PC-3 (cell line): ENCODE results near the gene FAS.
"Not testable (repeated sequence)": the region's sequence is repeated elsewhere in the genome, so short reads cannot be mapped to it uniquely, and the experiment has no call there.

Source experiments
- EZH2phosphoT487 ChIP-seq: fragments of 300-600 bp; sonication (generic); IDR thresholded peaks from 2 replicates; pipeline ENCODE4 v1.6.1; 2018; ENCODE audit warnings: mild to moderate bottlenecking, antibody characterized with exemption, low read length, borderline replicate concordance
- TF ChIP-seq, protein P1 (sequence below): fragments of 300-600 bp; sonication (generic); conservative IDR thresholded peaks from 2 replicates; pipeline ENCODE4 v1.5.1; 2017; ENCODE audit warnings: antibody characterized with exemption, low read depth, mild to moderate bottlenecking, low read length

DNA sequence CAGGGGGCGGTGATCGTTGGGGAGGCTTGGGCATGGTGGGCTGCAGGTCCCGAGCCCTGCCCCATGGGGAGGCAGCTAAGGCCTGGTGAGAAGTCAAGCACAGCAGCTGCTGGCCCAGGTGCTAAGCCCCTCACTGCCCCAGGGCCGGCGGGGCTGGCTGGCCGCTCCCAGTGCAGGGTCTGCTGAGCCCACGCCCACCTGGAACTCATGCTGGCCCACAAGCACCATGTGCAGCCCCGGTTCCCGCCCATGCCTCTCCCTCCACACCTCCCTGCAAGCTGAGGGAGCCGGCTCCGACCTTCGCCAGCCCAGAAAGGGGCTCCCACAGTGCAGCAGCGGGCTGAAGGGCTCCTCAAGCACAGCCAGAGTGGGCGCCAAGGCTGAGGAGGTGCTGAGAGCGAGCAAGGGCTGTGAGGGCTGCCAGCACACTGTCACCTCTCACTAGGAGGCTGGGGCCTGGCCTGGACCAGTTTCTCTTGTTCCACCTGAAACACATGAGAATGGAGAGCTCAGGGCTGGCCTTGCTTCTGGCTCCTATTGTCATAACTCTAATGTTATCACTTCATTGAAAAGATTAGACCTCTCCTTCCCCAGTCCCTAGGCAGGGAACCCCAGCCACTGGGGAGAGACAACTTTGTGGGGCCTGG lies 28.2 kb downstream of the FAS start:
- TF ChIP-seq, protein P1, sequence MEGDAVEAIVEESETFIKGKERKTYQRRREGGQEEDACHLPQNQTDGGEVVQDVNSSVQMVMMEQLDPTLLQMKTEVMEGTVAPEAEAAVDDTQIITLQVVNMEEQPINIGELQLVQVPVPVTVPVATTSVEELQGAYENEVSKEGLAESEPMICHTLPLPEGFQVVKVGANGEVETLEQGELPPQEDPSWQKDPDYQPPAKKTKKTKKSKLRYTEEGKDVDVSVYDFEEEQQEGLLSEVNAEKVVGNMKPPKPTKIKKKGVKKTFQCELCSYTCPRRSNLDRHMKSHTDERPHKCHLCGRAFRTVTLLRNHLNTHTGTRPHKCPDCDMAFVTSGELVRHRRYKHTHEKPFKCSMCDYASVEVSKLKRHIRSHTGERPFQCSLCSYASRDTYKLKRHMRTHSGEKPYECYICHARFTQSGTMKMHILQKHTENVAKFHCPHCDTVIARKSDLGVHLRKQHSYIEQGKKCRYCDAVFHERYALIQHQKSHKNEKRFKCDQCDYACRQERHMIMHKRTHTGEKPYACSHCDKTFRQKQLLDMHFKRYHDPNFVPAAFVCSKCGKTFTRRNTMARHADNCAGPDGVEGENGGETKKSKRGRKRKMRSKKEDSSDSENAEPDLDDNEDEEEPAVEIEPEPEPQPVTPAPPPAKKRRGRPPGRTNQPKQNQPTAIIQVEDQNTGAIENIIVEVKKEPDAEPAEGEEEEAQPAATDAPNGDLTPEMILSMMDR: not testable (repeated sequence)
- TF ChIP-seq EZH2phosphoT487: not testable (repeated sequence)
